C4-2B (cell line): Measurements from ENCODE around the gene OLFM2.

Experiments used
- CTCF ChIP-seq: fragments of 450-650 bp; conservative IDR thresholded peaks from 2 replicates; pipeline ENCODE4 v1.5.1; 2017; ENCODE audit warnings: mild to moderate bottlenecking
- ZFX ChIP-seq: fragments of 450-650 bp; IDR thresholded peaks from 2 replicates; pipeline ENCODE4 v1.6.1; 2017

- TF ChIP-seq CTCF, result no peak
- TF ChIP-seq ZFX, result no peak
Observed at GRCh38 chr19:9969688-9969975, 33.3 kb upstream of the OLFM2 start.
